Measurements from ENCODE around the gene CALN1. TPM values are rescaled to one million over a fixed set of nuclear protein-coding genes. Genes with fewer than 3 reads are reported as not detected.

Gene CALN1
- polyA plus RNA-seq, 3 donors = under 0.01 TPM; not detected in 2

GRCh38 chr7:72037516-72037915 lies 374.6 kb downstream of the CALN1 start:
- H3K4me2 ChIP-seq (replicated peaks; ENCODE audit: extremely low read depth, low read length, poor library complexity, severe bottlenecking) = no peak overlapping the region
- H3K9ac ChIP-seq (ENCODE audit: insufficient read depth, low read length, poor library complexity, severe bottlenecking) = no peak overlapping the region
- Mint-ChIP-seq H3K27me3 (ENCODE audit: low read depth in 3 of 3) (peaks cover 0 to 5% (median 2%) of the 10 kb centered on the region in 3 donors), H3K4me3 (no peak overlapping the region), H3K4me1 (peaks cover 35% of the 10 kb centered on the region), H3K27ac (no peak overlapping the region), H3K36me3 (peaks cover 2 to 4% of the 10 kb centered on the region in 2 donors), H3K9me3 (peaks cover 0 to 16% (median 11%) of the 10 kb centered on the region in 7 donors)
- H3K4me3 ChIP-seq (replicated peaks in 1 of 3; ENCODE audit: low read depth in 2 of 3, low read length in 3 of 3) = no peak overlapping the region
- intact Hi-C loops (cut with micrococcal nuclease) = no loop called here
- no peak overlapping the region for H2AFZ ChIP-seq (ENCODE audit: insufficient read depth, low read depth, low read length, poor library complexity, severe bottlenecking)
- H3K27me3 ChIP-seq (ENCODE audit: control insufficient read depth in 2 of 2, insufficient read depth in 2 of 2, low read length in 2 of 2) = no peaks in the 10 kb centered on the region
- peaks cover 0 to 4% of the 10 kb centered on the region in 2 donors for H3K9me3 ChIP-seq (replicated peaks in 1 of 2; ENCODE audit: control insufficient read depth in 1 of 2, insufficient read depth in 1 of 2, low read length in 2 of 2)
- WGBS (ENCODE audit: insufficient coverage) = no CpG with 5 or more reads among the region's 2 CpGs
- no peaks in the 10 kb centered on the region for H3K79me2 ChIP-seq (ENCODE audit: insufficient read depth, low read length)
- DNase-seq = no peak
- no peak overlapping the region for H3K27ac ChIP-seq (ENCODE audit: low read depth in 1 of 2, low read length in 2 of 2)
- no peak for TF ChIP-seq CTCF (IDR thresholded peaks at IDR 0.05)
- H4K20me1 ChIP-seq (ENCODE audit: insufficient read depth, low read length) = no peaks in the 10 kb centered on the region
- H3K36me3 ChIP-seq (replicated peaks in 1 of 2; ENCODE audit: control insufficient read depth in 1 of 2, insufficient read depth in 2 of 2, low read length in 2 of 2) = no peaks in the 10 kb centered on the region
- H3K4me1 ChIP-seq (ENCODE audit: control insufficient read depth in 1 of 2, insufficient read depth in 2 of 2, low read length in 2 of 2) = peaks cover 20 to 24% of the 10 kb centered on the region in 2 donors

GRCh38 chr7:72035266-72035665 lies 376.9 kb downstream of the CALN1 start:
- 75% methylated on average over 1 of the region's 1 CpG for WGBS (ENCODE audit: insufficient coverage)
- Histone ChIP-seq H3K27me3 (ENCODE audit: control insufficient read depth in 2 of 2, insufficient read depth in 2 of 2, low read length in 2 of 2) (no peaks in the 10 kb centered on the region), H3K4me1 (ENCODE audit: control insufficient read depth in 1 of 2, insufficient read depth in 2 of 2, low read length in 2 of 2) (peaks cover 20 to 24% of the 10 kb centered on the region in 2 donors), H3K9me3 (replicated peaks in 1 of 2; ENCODE audit: control insufficient read depth in 1 of 2, insufficient read depth in 1 of 2, low read length in 2 of 2) (peaks cover 0 to 4% of the 10 kb centered on the region in 2 donors), H4K20me1 (ENCODE audit: insufficient read depth, low read length) (no peaks in the 10 kb centered on the region), H3K4me2 (replicated peaks; ENCODE audit: extremely low read depth, low read length, poor library complexity, severe bottlenecking) (peak overlapping the region; percentile 21), H3K36me3 (replicated peaks in 1 of 2; ENCODE audit: control insufficient read depth in 1 of 2, insufficient read depth in 2 of 2, low read length in 2 of 2) (no peaks in the 10 kb centered on the region), H2AFZ (ENCODE audit: insufficient read depth, low read depth, low read length, poor library complexity, severe bottlenecking) (no peak overlapping the region), H3K79me2 (ENCODE audit: insufficient read depth, low read length) (no peaks in the 10 kb centered on the region), H3K4me3 (replicated peaks in 1 of 3; ENCODE audit: low read depth in 2 of 3, low read length in 3 of 3) (peak overlapping the region in 1 of 3 experiments; percentile 2), H3K9ac (ENCODE audit: insufficient read depth, low read length, poor library complexity, severe bottlenecking) (no peak overlapping the region), H3K27ac (ENCODE audit: low read depth in 1 of 2, low read length in 2 of 2) (peak overlapping the region in 1 of 2 donors; percentile 22)
- peaks cover 2 to 4% of the 10 kb centered on the region in 2 donors for H3K36me3 Mint-ChIP-seq
- peak overlapping the region; percentile 63 to 94 (median 88) for H3K27ac Mint-ChIP-seq
- H3K27me3 Mint-ChIP-seq (ENCODE audit: low read depth in 3 of 3) = peaks cover 2 to 5% (median 2%) of the 10 kb centered on the region in 3 donors
- DNase-seq = peak; percentile 56 to 78 (median 72)
- H3K4me3 Mint-ChIP-seq = peak overlapping the region in 1 of 2 donors; percentile 53
- no peak for TF ChIP-seq CTCF (IDR thresholded peaks at IDR 0.05)
- peaks cover 35% of the 10 kb centered on the region for H3K4me1 Mint-ChIP-seq
- intact Hi-C loops (cut with micrococcal nuclease) = no loop called here
- peaks cover 2 to 15% (median 9%) of the 10 kb centered on the region in 7 donors for H3K9me3 Mint-ChIP-seq

All from CD14-positive monocyte (primary cell).